HG03378 (cell line): ENCODE measurements around the gene KPTN.
"Not testable (repeated sequence)": the region's sequence is repeated elsewhere in the genome, so short reads cannot be mapped to it uniquely, and the experiment has no call there.

Experiments
- ATAC-seq: cut with Tn5 transposase; IDR thresholded peaks from one replicate; pipeline ENCODE4 v1.9.1; 2021; ENCODE audit warnings: mild to moderate bottlenecking, moderate library complexity; ENCODE audit not compliant: unreplicated experiment

KPTN gene

GRCh38 chr19:47492571-47493377 is 8.8 kb upstream of the KPTN start:
- no peak for ATAC-seq

GRCh38 chr19:47492137-47492533 is 8.1 kb upstream of the KPTN start:
- no peak for ATAC-seq

- ATAC-seq: no peak
These were observed 7.5 kb upstream of the KPTN start for GRCh38 chr19:47491358-47492136.

- ATAC-seq: no peak
These were observed 6.8 kb upstream of the KPTN start for GRCh38 chr19:47490847-47491246.

GRCh38 chr19:47490031-47490430 is 6.0 kb upstream of the KPTN start:
- ATAC-seq: no peak

GRCh38 chr19:47489072-47489914 is 5.3 kb upstream of the KPTN start:
- no peak for ATAC-seq

GRCh38 chr19:47487551-47488515 is 3.8 kb upstream of the KPTN start:
- ATAC-seq: no peak

GRCh38 chr19:47486900-47487299 is 2.9 kb upstream of the KPTN start:
- ATAC-seq: no peak

- ATAC-seq: not testable (repeated sequence)
These were observed 2.2 kb upstream of the KPTN start for GRCh38 chr19:47486220-47486619.

- no peak for ATAC-seq
These were observed 1.2 kb upstream of the KPTN start for GRCh38 chr19:47485210-47485609.

- ATAC-seq: no peak
These were observed 819 bp downstream of the KPTN start for GRCh38 chr19:47483200-47483599.

- no peak for ATAC-seq
These were observed 2.5 kb downstream of the KPTN start for GRCh38 chr19:47481460-47482052.

- ATAC-seq: no peak
These were observed 3.4 kb downstream of the KPTN start for GRCh38 chr19:47480658-47481057.

- ATAC-seq: no peak
These were observed 4.1 kb downstream of the KPTN start for GRCh38 chr19:47479701-47480503.

GRCh38 chr19:47476438-47476972 is 7.5 kb downstream of the KPTN start:
- no peak for ATAC-seq

- ATAC-seq: no peak
These were observed 8.6 kb downstream of the KPTN start for GRCh38 chr19:47475465-47475864.

GRCh38 chr19:47473336-47473735 is 10.7 kb downstream of the KPTN start:
- no peak for ATAC-seq

- no peak for ATAC-seq
These were observed 12.1 kb downstream of the KPTN start, which contains the start of gene SLC8A2 for GRCh38 chr19:47471733-47472457. TSS of gene SLC8A2 (minus strand) at chr19:47471893. CDS start at chr19:47466403, 5,490 bp downstream.
